Osteocyte (in vitro differentiated cells): ENCODE data around the gene NMS. TPM values are rescaled to one million over a fixed set of nuclear protein-coding genes. Genes with fewer than 3 reads are reported as not detected.

Source experiments
- DNase-seq: peaks from one replicate; pipeline ENCODE4 v3.0.0; 2021; ENCODE audit warnings: mixed read lengths; ENCODE audit not compliant: unreplicated experiment; ENCODE audit errors: extremely low spot score
- H3K27ac Mint-ChIP-seq: one replicate; pipeline ENCODE4 v1.8.0; 2021; ENCODE audit warnings: mild to moderate bottlenecking, mixed read lengths; ENCODE audit not compliant: unreplicated experiment
- H3K27me3 Mint-ChIP-seq: one replicate; pipeline ENCODE4 v1.8.0; 2021; ENCODE audit warnings: mixed read lengths; ENCODE audit not compliant: unreplicated experiment
- H3K36me3 Mint-ChIP-seq: one replicate; pipeline ENCODE4 v1.8.0; 2021; ENCODE audit warnings: mixed read lengths; ENCODE audit not compliant: unreplicated experiment
- H3K4me1 Mint-ChIP-seq: one replicate; pipeline ENCODE4 v1.8.0; 2021; ENCODE audit warnings: mixed read lengths; ENCODE audit not compliant: unreplicated experiment
- H3K4me3 Mint-ChIP-seq: one replicate; pipeline ENCODE4 v1.8.0; 2021; ENCODE audit warnings: mild to moderate bottlenecking, moderate library complexity, mixed read lengths; ENCODE audit not compliant: unreplicated experiment
- H3K9me3 Mint-ChIP-seq: one replicate; pipeline ENCODE4 v1.8.0; 2021; ENCODE audit warnings: mixed read lengths; ENCODE audit not compliant: unreplicated experiment
- CTCF ChIP-seq: fragments of 200-600 bp; sonication (generic); IDR thresholded peaks from 2 replicates; pipeline ENCODE4 v1.5.0; 2021; ENCODE audit warnings: antibody characterized with exemption, mild to moderate bottlenecking, moderate library complexity
- total RNA-seq: library from RNA; stranded (reverse); gene quantifications from 2 replicates; pipeline ENCODE4 v1.2.1, GENCODE V29; 2021

NMS gene
- total RNA-seq, 1 donor from 2014 or later: not detected

GRCh38 chr2:100460904-100461530 is 9.3 kb upstream of the NMS start:
- Mint-ChIP-seq H3K4me3 (no peak overlapping the region), H3K4me1 (no peaks in the 10 kb centered on the region), H3K9me3 (peaks cover 10% of the 10 kb centered on the region), H3K36me3 (no peaks in the 10 kb centered on the region), H3K27ac (no peak overlapping the region), H3K27me3 (peaks cover 25% of the 10 kb centered on the region)
- no peak for TF ChIP-seq CTCF
- no peak for DNase-seq

- no peaks in the 10 kb centered on the region for H3K4me1 Mint-ChIP-seq
- no peak overlapping the region for H3K27ac Mint-ChIP-seq
- H3K9me3 Mint-ChIP-seq: no peaks in the 10 kb centered on the region
- peaks cover 36% of the 10 kb centered on the region for H3K27me3 Mint-ChIP-seq
- H3K36me3 Mint-ChIP-seq: no peaks in the 10 kb centered on the region
- TF ChIP-seq CTCF: no peak
- no peak for DNase-seq
- H3K4me3 Mint-ChIP-seq: no peak overlapping the region
These were observed 724 bp downstream of the NMS start for GRCh38 chr2:100470898-100471514.

DNA sequence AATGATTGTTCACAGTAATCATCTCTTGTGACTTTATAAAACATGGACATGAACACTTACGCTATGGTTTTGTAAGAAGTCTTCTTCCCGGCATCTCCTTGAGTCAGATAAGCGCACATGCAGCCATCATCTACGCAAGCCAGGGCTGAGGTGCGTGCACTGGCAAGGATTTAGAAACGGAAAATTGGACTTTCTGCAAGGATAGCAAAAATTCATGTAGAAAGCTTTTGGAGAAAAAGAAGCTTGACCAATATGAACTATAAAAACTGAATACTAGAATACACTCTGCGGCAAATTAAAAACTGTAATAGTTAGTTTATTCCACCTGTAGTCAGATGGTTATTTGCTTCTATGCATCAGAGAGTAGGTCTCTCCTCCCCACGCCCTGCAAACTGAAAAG is 6.3 kb downstream of the NMS start:
- H3K9me3 Mint-ChIP-seq: no peaks in the 10 kb centered on the region
- no peak for TF ChIP-seq CTCF
- DNase-seq: no peak
- no peak overlapping the region for H3K4me3 Mint-ChIP-seq
- H3K4me1 Mint-ChIP-seq: no peaks in the 10 kb centered on the region
- H3K27me3 Mint-ChIP-seq: peaks cover 25% of the 10 kb centered on the region
- no peaks in the 10 kb centered on the region for H3K36me3 Mint-ChIP-seq
- H3K27ac Mint-ChIP-seq: no peak overlapping the region

DNA sequence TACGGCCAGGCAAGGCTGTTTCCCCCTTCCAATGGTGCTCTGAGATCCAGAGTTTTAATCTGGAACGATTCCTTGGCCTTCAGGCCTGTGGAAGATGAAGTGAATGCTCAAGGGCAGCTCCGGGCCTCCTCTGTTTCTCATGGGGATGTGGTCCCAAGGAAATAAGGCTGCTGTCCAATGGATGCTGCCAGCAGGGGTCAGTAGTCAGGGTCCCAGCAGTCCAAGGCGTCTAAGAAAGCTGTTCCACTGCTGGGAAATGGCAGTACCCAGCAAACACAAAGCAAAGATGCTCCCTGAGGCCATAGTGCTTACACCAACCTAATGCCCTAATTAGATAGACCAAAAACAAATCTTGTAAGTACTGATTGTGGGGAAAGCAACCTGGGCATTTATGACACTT is 12.5 kb downstream of the NMS start:
- no peak for DNase-seq
- H3K4me3 Mint-ChIP-seq: no peak overlapping the region
- TF ChIP-seq CTCF: no peak
- H3K27me3 Mint-ChIP-seq: peaks cover 22% of the 10 kb centered on the region
- H3K36me3 Mint-ChIP-seq: no peaks in the 10 kb centered on the region
- peaks cover 7% of the 10 kb centered on the region for H3K9me3 Mint-ChIP-seq
- no peak overlapping the region for H3K27ac Mint-ChIP-seq
- no peaks in the 10 kb centered on the region for H3K4me1 Mint-ChIP-seq

DNA sequence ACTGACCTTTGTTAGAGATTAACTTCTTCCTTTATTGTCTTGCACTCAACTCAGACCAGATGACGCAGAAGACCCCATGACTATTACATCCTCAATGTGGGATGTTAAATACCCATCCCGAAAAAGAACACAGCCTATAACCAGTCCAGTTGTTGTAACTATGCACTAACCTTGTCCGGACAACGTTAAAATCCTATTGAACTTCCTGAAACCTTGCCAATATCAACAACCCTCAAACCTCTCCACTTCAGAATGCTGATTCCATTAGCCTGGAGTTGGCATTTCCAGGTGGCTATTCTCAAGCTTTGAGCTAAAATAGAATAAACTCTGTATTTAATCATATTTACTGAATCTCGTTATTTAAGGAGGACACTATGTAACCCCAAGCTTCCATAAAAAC is 13.6 kb downstream of the NMS start:
- no peaks in the 10 kb centered on the region for H3K4me1 Mint-ChIP-seq
- no peak for TF ChIP-seq CTCF
- peaks cover 16% of the 10 kb centered on the region for H3K27me3 Mint-ChIP-seq
- no peak overlapping the region for H3K4me3 Mint-ChIP-seq
- H3K9me3 Mint-ChIP-seq: peaks cover 7% of the 10 kb centered on the region
- H3K27ac Mint-ChIP-seq: no peak overlapping the region
- no peak for DNase-seq
- no peaks in the 10 kb centered on the region for H3K36me3 Mint-ChIP-seq
